Neural cell (in vitro differentiated cells): Measurements from ENCODE around the gene ISG15. TPM values are rescaled to one million over a fixed set of nuclear protein-coding genes. Genes with fewer than 3 reads are reported as not detected.
"Not testable (repeated sequence)": the region's sequence is repeated elsewhere in the genome, so short reads cannot be mapped to it uniquely, and the experiment has no call there.

ENCODE experiments used
- H2AFZ ChIP-seq: fragments of 200-600, 300-800 bp; sonication (generic), shearing (Covaris generic); 2 replicates; pipeline ENCODE4 v1.6.0; 2014; ENCODE audit warnings: low read depth, mild to moderate bottlenecking, antibody characterized with exemption, low read length, moderate library complexity
- H3F3A ChIP-seq: fragments of 200-600 bp; shearing (Covaris generic); 2 replicates; pipeline ENCODE4 v1.6.1; 2016; ENCODE audit warnings: mild to moderate bottlenecking, moderate library complexity, mixed read lengths, antibody characterized with exemption, low read length; ENCODE audit not compliant: insufficient read depth, poor library complexity, severe bottlenecking
- H3K27ac ChIP-seq: fragments of 200-600, 300-800 bp; sonication (generic), shearing (Covaris generic); 2 replicates; pipeline ENCODE4 v1.5.1; 2014; ENCODE audit warnings: mild to moderate bottlenecking, low read length, moderate library complexity
- H3K27me3 ChIP-seq: fragments of 300-800, 200-600 bp; sonication (generic), shearing (Covaris generic); 2 replicates; pipeline ENCODE4 v1.6.0; 2014; ENCODE audit warnings: mild to moderate bottlenecking, low read depth, low read length, moderate library complexity; ENCODE audit not compliant: insufficient read depth
- H3K36me3 ChIP-seq: fragments of 300-800, 200-600 bp; sonication (generic), shearing (Covaris generic); 2 replicates; pipeline ENCODE4 v1.5.1; 2014; ENCODE audit warnings: mild to moderate bottlenecking, antibody characterized with exemption, low read length, moderate library complexity; ENCODE audit not compliant: insufficient read depth
- H3K4me2 ChIP-seq: fragments of 300-800, 200-600 bp; sonication (generic), shearing (Covaris generic); 2 replicates; pipeline ENCODE4 v1.6.0; 2014; ENCODE audit warnings: mild to moderate bottlenecking, low read length
- H3K4me3 ChIP-seq: fragments of 300-800, 200-600 bp; sonication (generic), shearing (Covaris generic); 2 replicates; pipeline ENCODE4 v1.5.1; 2014; ENCODE audit warnings: mild to moderate bottlenecking, low read length, moderate library complexity
- H3K79me2 ChIP-seq: fragments of 200-600 bp; shearing (Covaris generic); replicated peaks from 2 replicates; pipeline ENCODE4 v1.6.0; 2014; ENCODE audit warnings: mild to moderate bottlenecking, low read length, moderate library complexity; ENCODE audit not compliant: insufficient read depth
- H3K9ac ChIP-seq: fragments of 300-800, 200-600 bp; sonication (generic), shearing (Covaris generic); 2 replicates; pipeline ENCODE4 v1.6.1; 2016; ENCODE audit warnings: mild to moderate bottlenecking, low read length, mixed read lengths
- H3K9me2 ChIP-seq: fragments of 200-600 bp; shearing (Covaris generic); 2 replicates; pipeline ENCODE4 v1.6.1; 2016; ENCODE audit warnings: mild to moderate bottlenecking, low read length, mixed read lengths; ENCODE audit not compliant: insufficient read depth
- H3K9me3 ChIP-seq: fragments of 200-600, 300-800 bp; sonication (generic), shearing (Covaris generic); 2 replicates; pipeline ENCODE4 v1.6.1; 2016; ENCODE audit warnings: mild to moderate bottlenecking, mixed run types, low read length, moderate library complexity, mixed read lengths
- H4K20me1 ChIP-seq: fragments of 200-600 bp; shearing (Covaris generic); 2 replicates; pipeline ENCODE4 v1.6.1; 2016; ENCODE audit warnings: mild to moderate bottlenecking, mixed run types; ENCODE audit not compliant: insufficient read depth
- EP300 ChIP-seq: fragments of 450-650 bp; conservative IDR thresholded peaks from 2 replicates; pipeline ENCODE4 v1.6.1; 2014; ENCODE audit warnings: antibody characterized with exemption, mild to moderate bottlenecking, moderate library complexity; ENCODE audit not compliant: poor library complexity, severe bottlenecking
- EZH2 ChIP-seq: fragments of 200-600, 300-800 bp; shearing (Covaris generic), sonication (generic); IDR thresholded peaks from 2 replicates; pipeline ENCODE4 v1.6.1; 2014; ENCODE audit warnings: antibody characterized with exemption, low read length, borderline replicate concordance, mild to moderate bottlenecking; ENCODE audit not compliant: insufficient read depth, poor library complexity, severe bottlenecking
- MXI1 ChIP-seq: fragments of 450-650 bp; conservative IDR thresholded peaks from 2 replicates; pipeline ENCODE4 v1.6.1; 2014; ENCODE audit warnings: antibody characterized with exemption, mild to moderate bottlenecking; ENCODE audit not compliant: poor library complexity, severe bottlenecking
- POLR2AphosphoS5 ChIP-seq: IDR thresholded peaks from 2 replicates; pipeline ENCODE4 v1.6.1; 2012
- RAD21 ChIP-seq: fragments of 450-650 bp; conservative IDR thresholded peaks from 2 replicates; pipeline ENCODE4 v1.6.1; 2014; ENCODE audit warnings: antibody characterized with exemption, mild to moderate bottlenecking, moderate library complexity
- SMC3 ChIP-seq: fragments of 450-650 bp; conservative IDR thresholded peaks from 2 replicates; pipeline ENCODE4 v1.6.1; 2014; ENCODE audit warnings: antibody characterized with exemption, mild to moderate bottlenecking, moderate library complexity; ENCODE audit not compliant: poor library complexity
- TAF1 ChIP-seq: IDR thresholded peaks from 2 replicates; pipeline ENCODE4 v1.6.1; 2012; ENCODE audit warnings: low read depth
- polyA plus RNA-seq: library from polyadenylated mRNA; depleted of rRNA; stranded (reverse); fragments of >200 nt; gene quantifications from 2 replicates; pipeline ENCODE4 v1.2.3, GENCODE V29; 2014
- TF ChIP-seq, protein P1 (sequence below): IDR thresholded peaks from 2 replicates; pipeline ENCODE4 v1.6.1; 2012; ENCODE audit warnings: borderline replicate concordance
- TF ChIP-seq, protein P2 (sequence below): fragments of 450-650 bp; IDR thresholded peaks from 2 replicates; pipeline ENCODE4 v1.5.1; 2014; ENCODE audit warnings: antibody characterized with exemption, mild to moderate bottlenecking, moderate library complexity; ENCODE audit not compliant: poor library complexity, severe bottlenecking

Gene ISG15
- polyA plus RNA-seq, 1 donor from 2014 or later = 8.0 TPM

DNA sequence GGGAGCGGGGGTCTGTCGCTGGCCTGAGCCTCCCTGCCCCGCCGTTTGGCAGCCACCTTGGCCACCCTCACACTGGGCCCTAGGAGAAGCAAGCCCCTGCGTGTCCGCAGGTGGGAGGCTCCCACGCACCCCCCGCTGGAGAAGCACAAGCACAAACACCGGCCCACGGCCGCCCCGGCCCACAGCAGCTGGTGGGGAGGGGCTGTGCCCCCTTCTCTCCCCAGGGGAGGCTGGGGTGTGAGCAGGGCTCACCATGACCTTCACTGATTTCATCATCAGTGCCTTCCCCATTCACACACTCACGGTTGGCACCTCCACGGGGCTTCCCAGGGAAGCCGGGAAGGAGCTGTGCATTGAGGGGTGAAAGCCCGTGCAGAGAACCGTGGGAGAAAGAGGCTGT is 14.5 kb downstream of the ISG15 start:
- TF ChIP-seq, protein P1, sequence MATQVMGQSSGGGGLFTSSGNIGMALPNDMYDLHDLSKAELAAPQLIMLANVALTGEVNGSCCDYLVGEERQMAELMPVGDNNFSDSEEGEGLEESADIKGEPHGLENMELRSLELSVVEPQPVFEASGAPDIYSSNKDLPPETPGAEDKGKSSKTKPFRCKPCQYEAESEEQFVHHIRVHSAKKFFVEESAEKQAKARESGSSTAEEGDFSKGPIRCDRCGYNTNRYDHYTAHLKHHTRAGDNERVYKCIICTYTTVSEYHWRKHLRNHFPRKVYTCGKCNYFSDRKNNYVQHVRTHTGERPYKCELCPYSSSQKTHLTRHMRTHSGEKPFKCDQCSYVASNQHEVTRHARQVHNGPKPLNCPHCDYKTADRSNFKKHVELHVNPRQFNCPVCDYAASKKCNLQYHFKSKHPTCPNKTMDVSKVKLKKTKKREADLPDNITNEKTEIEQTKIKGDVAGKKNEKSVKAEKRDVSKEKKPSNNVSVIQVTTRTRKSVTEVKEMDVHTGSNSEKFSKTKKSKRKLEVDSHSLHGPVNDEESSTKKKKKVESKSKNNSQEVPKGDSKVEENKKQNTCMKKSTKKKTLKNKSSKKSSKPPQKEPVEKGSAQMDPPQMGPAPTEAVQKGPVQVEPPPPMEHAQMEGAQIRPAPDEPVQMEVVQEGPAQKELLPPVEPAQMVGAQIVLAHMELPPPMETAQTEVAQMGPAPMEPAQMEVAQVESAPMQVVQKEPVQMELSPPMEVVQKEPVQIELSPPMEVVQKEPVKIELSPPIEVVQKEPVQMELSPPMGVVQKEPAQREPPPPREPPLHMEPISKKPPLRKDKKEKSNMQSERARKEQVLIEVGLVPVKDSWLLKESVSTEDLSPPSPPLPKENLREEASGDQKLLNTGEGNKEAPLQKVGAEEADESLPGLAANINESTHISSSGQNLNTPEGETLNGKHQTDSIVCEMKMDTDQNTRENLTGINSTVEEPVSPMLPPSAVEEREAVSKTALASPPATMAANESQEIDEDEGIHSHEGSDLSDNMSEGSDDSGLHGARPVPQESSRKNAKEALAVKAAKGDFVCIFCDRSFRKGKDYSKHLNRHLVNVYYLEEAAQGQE = no peak
- no peak for TF ChIP-seq EP300
- no peak for TF ChIP-seq SMC3
- TF ChIP-seq POLR2AphosphoS5 = no peak
- no peak for TF ChIP-seq EZH2
- TF ChIP-seq, protein P2, sequence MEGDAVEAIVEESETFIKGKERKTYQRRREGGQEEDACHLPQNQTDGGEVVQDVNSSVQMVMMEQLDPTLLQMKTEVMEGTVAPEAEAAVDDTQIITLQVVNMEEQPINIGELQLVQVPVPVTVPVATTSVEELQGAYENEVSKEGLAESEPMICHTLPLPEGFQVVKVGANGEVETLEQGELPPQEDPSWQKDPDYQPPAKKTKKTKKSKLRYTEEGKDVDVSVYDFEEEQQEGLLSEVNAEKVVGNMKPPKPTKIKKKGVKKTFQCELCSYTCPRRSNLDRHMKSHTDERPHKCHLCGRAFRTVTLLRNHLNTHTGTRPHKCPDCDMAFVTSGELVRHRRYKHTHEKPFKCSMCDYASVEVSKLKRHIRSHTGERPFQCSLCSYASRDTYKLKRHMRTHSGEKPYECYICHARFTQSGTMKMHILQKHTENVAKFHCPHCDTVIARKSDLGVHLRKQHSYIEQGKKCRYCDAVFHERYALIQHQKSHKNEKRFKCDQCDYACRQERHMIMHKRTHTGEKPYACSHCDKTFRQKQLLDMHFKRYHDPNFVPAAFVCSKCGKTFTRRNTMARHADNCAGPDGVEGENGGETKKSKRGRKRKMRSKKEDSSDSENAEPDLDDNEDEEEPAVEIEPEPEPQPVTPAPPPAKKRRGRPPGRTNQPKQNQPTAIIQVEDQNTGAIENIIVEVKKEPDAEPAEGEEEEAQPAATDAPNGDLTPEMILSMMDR = no peak
- no peak for TF ChIP-seq TAF1
- TF ChIP-seq MXI1 = no peak
- no peak for TF ChIP-seq RAD21
- H3K9me2 ChIP-seq = no peaks in the 10 kb centered on the region
- H3F3A ChIP-seq = no peaks in the 10 kb centered on the region
- H3K27me3 ChIP-seq = no peaks in the 10 kb centered on the region
- H3K9ac ChIP-seq = no peak overlapping the region
- H2AFZ ChIP-seq = no peak overlapping the region
- no peaks in the 10 kb centered on the region for H3K36me3 ChIP-seq
- no peak overlapping the region for H3K27ac ChIP-seq
- H3K9me3 ChIP-seq = no peaks in the 10 kb centered on the region
- H3K79me2 ChIP-seq = no peaks in the 10 kb centered on the region
- H4K20me1 ChIP-seq = no peaks in the 10 kb centered on the region
- no peak overlapping the region for H3K4me3 ChIP-seq
- H3K4me2 ChIP-seq = no peak overlapping the region

DNA sequence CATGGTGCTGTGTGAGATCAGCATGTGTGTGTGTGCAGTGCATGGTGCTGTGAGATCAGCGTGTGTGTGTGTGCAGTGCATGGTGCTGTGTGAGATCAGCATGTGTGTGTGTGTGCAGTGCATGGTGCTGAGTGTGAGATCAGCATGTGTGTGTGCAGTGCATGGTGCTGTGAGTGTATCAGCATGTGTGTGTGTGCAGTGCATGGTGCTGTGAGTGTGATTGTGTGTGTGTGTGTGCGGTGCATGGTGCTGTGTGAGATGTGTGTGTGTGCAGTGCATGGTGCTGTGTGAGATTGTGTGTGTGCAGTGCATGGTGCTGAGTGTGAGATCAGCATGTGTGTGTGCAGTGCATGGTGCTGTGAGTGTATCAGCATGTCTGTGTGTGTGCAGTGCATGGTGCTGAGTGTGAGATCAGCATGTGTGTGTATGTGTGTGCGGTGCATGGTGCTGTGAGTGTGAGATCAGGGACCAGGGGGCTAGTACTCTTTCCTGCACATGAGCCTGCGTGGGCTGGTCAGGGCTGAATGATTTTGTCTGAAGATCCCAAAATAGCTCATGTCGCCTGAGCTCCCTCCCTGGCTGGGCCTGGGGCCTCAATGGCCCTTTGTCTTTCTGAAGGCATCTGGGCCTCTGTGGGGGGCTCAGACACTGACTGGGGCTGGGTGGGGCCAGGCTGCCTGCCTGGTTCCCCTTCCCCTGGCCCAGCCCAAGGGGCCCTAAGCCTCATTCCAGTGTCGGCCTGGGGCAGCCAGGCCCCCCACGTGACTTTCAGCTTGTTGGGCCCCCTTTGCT is 17.8 kb downstream of the ISG15 start:
- not testable (repeated sequence) for H3K9me3 ChIP-seq, H3K9me2 ChIP-seq, H3K27me3 ChIP-seq, H3K79me2 ChIP-seq, H3K27ac ChIP-seq, H4K20me1 ChIP-seq, H3K36me3 ChIP-seq, H2AFZ ChIP-seq, H3K9ac ChIP-seq, H3K4me2 ChIP-seq, H3K4me3 ChIP-seq, H3F3A ChIP-seq
